Prostate gland (tissue), 2 donors: ENCODE data around the gene C2orf92.

Experiments
- POLR2A ChIP-seq: fragments of 450-650 bp; IDR thresholded peaks from one replicate; pipeline ENCODE4 v1.6.1; 2016; ENCODE audit warnings: antibody characterized with exemption, mild to moderate bottlenecking
- TF ChIP-seq, protein P1 (sequence below), 4 experiments: fragments of 200-600 bp in 2 of 4; fragments of 450-650 bp in 2 of 4; sonication (generic) in 2 of 4; IDR thresholded peaks; 1 replicate in 3 of 4; 2 replicates in 1 of 4; pipeline ENCODE4 v1.5.1; 2016 to 2019; ENCODE audit warnings: antibody characterized with exemption in 4 of 4, mild to moderate bottlenecking in 2 of 4, moderate library complexity in 2 of 4

DNA sequence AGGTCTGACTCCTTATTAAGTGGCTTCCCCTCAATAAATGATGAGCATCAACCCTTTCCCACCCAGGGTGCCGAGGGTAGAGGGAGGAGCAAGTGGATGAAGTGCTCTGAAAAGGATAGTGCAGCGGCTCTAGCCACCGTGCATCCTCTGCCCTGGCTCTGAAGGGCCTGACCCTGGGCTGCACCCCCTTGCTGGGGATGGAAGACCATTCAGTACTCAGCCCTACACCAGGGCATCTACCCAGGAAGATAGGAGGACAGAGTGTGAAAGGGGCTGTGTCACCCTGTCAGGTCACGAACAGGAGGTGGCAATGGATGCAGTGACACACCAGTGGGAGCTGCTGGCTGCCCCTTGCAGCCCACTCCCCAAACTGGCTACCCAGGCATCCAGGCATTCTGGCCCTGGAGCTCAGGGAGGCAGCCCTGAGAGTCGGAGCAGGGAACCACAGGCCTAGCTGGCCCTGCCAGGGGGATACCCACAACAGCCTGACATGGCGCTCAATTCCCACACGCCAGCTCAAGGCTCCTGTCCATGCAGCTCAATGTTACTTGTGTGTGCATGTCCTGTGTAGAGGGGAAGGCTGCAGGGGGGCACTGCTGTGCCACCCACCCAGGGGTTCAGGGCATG, 13.3 kb upstream of the C2orf92 start:
- TF ChIP-seq, protein P1, sequence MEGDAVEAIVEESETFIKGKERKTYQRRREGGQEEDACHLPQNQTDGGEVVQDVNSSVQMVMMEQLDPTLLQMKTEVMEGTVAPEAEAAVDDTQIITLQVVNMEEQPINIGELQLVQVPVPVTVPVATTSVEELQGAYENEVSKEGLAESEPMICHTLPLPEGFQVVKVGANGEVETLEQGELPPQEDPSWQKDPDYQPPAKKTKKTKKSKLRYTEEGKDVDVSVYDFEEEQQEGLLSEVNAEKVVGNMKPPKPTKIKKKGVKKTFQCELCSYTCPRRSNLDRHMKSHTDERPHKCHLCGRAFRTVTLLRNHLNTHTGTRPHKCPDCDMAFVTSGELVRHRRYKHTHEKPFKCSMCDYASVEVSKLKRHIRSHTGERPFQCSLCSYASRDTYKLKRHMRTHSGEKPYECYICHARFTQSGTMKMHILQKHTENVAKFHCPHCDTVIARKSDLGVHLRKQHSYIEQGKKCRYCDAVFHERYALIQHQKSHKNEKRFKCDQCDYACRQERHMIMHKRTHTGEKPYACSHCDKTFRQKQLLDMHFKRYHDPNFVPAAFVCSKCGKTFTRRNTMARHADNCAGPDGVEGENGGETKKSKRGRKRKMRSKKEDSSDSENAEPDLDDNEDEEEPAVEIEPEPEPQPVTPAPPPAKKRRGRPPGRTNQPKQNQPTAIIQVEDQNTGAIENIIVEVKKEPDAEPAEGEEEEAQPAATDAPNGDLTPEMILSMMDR (IDR thresholded peaks at IDR 0.05) = no peak
- TF ChIP-seq POLR2A = no peak
